Ovary (tissue), 9 donors: ENCODE results near the gene PPP1R9A. TPM values are rescaled to one million over a fixed set of nuclear protein-coding genes. Genes with fewer than 3 reads are reported as not detected.

Experiments used
- DNase-seq, 5 donors: peaks; one replicate each; pipeline ENCODE4 v3.0.0-alpha.2; 2019 to 2020
- H3K27ac ChIP-seq, 2 donors: fragments of 200-600 bp; one replicate each; pipeline versions ENCODE4 v1.5.1 to v1.8.0; 2019 to 2022
- H3K27me3 ChIP-seq: fragments of 200-600 bp; one replicate; pipeline ENCODE4 v1.8.0; 2022
- H3K36me3 ChIP-seq: fragments of 200-600 bp; sonication (generic); one replicate; pipeline ENCODE4 v1.5.1; 2019
- H3K4me1 ChIP-seq: one replicate; pipeline ENCODE4 v1.8.1; 2013; ENCODE audit warnings: mild to moderate bottlenecking, moderate library complexity; ENCODE audit not compliant: insufficient read depth
- H3K4me3 ChIP-seq: fragments of 200-600 bp; sonication (generic); one replicate; pipeline ENCODE4 v1.5.1; 2017
- H3K9me3 ChIP-seq, 2 donors: fragments of 200-600 bp in 1 of 2; sonication (generic) in 1 of 2; one replicate each; pipeline versions ENCODE4 v1.5.1 to v1.8.1; 2013 to 2019; ENCODE audit warnings: mild to moderate bottlenecking in 1 of 2, moderate library complexity in 1 of 2
- CTCF ChIP-seq, 3 donors: fragments of 450-650 bp in 2 of 3; fragments of 200-600 bp in 1 of 3; IDR thresholded peaks; one replicate each; pipeline versions ENCODE4 v1.5.1 to v1.8.0; 2016 to 2022; ENCODE audit warnings: antibody characterized with exemption in 3 of 3, mild to moderate bottlenecking in 1 of 3
- EP300 ChIP-seq: sonication (generic); formaldehyde crosslinking; IDR thresholded peaks from one replicate; pipeline ENCODE4 v1.6.1; 2017; ENCODE audit warnings: antibody characterized with exemption
- POLR2A ChIP-seq: fragments of 450-650 bp; IDR thresholded peaks from one replicate; pipeline ENCODE4 v1.6.1; 2017; ENCODE audit warnings: antibody characterized with exemption, mild to moderate bottlenecking, moderate library complexity
- WGBS, 3 donors: extraction: QIAGEN DNeasy Blood & Tissue Kit in 1 of 3; methylation state at CpG; one replicate each; pipeline versions ENCODE4 v1.1.5 to v1.1.7; 2013 to 2017; 5-methylcytosine and 5-hydroxymethylcytosine counted together
- intact Hi-C, 4 donors: fragments of 100-400 bp; cut with DNase I; formaldehyde crosslinking; loops; one replicate each; pipeline versions ENCODE4 v1.11.0 to v1.15.1; 2022 to 2023
- polyA plus RNA-seq, 2 donors: library from polyadenylated mRNA; stranded (reverse); fragments of 200-250 nt in 1 of 2; fragments of 350-450 nt in 1 of 2; fragmentation: Illumina TruSeq in 1 of 2; extraction: RNeasy Lipid Tissue Mini Kit (QIAGEN cat#74804) in 1 of 2; gene quantifications; one replicate each; pipeline ENCODE4 v1.2.3, GENCODE V29; 2013 to 2014
- total RNA-seq, 7 donors: library from RNA; depleted of rRNA in 2 of 7; stranded (reverse); fragments of >200 nt in 2 of 7; fragmentation: NEBNext Ultra II Directional in 3 of 7; extraction: Animal tissue kit (Norgen Biotek cat#: 25700) in 3 of 7; gene quantifications; one replicate each; pipeline versions ENCODE4 v1.1.0 to v1.2.4, GENCODE V29; 2016 to 2023
- donor health status: DM: no; HTN: no; CAD: no; lungs with moderate emphysema.
- donor health status: DM: no; HTN: no; CAD: no.
- donor health status: Bipolar disorder and iron deficiency.
- donor health status: DM: yes; HTN: yes; CAD: no.
- donor health status: DM: no; HTN: no; CAD: no.
- donor health status: DM: yes; HTN: yes; CAD: no.

Gene PPP1R9A
- total and polyA plus RNA-seq, 9 donors, result 2.4 to 32.2 (median 11.2) TPM

GRCh38 chr7:94928168-94928707, 20.8 kb downstream of the PPP1R9A start:
- DNase-seq, result no peak
- Histone ChIP-seq H3K4me1 (no peaks in the 10 kb centered on the region), H3K36me3 (no peaks in the 10 kb centered on the region), H3K9me3 (no peaks in the 10 kb centered on the region), H3K4me3 (no peak overlapping the region), H3K27me3 (no peaks in the 10 kb centered on the region), H3K27ac (no peak overlapping the region)
- TF ChIP-seq POLR2A, result no peak
- no peak for TF ChIP-seq EP300
- no peak for TF ChIP-seq CTCF (IDR thresholded peaks at IDR 0.05)
- intact Hi-C loops, result no loop called here

GRCh38 chr7:94933256-94933990, 26.0 kb downstream of the PPP1R9A start:
- Histone ChIP-seq H3K4me3 (no peak overlapping the region), H3K36me3 (no peaks in the 10 kb centered on the region), H3K27ac (no peak overlapping the region), H3K9me3 (no peaks in the 10 kb centered on the region), H3K4me1 (no peaks in the 10 kb centered on the region), H3K27me3 (no peaks in the 10 kb centered on the region)
- WGBS, 3 donors, result 57 to 74% (median 71%) methylated on average over 3 of the region's 3 CpGs
- intact Hi-C loops, result no loop called here
- DNase-seq, result no peak
- no peak for TF ChIP-seq CTCF (IDR thresholded peaks at IDR 0.05)
- no peak for TF ChIP-seq EP300
- TF ChIP-seq POLR2A, result no peak

GRCh38 chr7:94939395-94939794, 32.0 kb downstream of the PPP1R9A start:
- TF ChIP-seq POLR2A (no peak), CTCF (IDR thresholded peaks at IDR 0.05) (no peak), EP300 (no peak)
- no peak for DNase-seq
- no peaks in the 10 kb centered on the region for H3K36me3 ChIP-seq
- no peak overlapping the region for H3K4me3 ChIP-seq
- no peaks in the 10 kb centered on the region for H3K9me3 ChIP-seq
- no peak overlapping the region for H3K27ac ChIP-seq
- H3K4me1 ChIP-seq, result no peaks in the 10 kb centered on the region
- no peaks in the 10 kb centered on the region for H3K27me3 ChIP-seq
- intact Hi-C loops, result no loop called here

- no peaks in the 10 kb centered on the region for H3K9me3 ChIP-seq
- no peaks in the 10 kb centered on the region for H3K4me1 ChIP-seq
- no peaks in the 10 kb centered on the region for H3K36me3 ChIP-seq
- H3K27ac ChIP-seq, result no peak overlapping the region
- no peak for DNase-seq
- H3K27me3 ChIP-seq, result no peaks in the 10 kb centered on the region
- TF ChIP-seq POLR2A, result no peak
- TF ChIP-seq EP300, result no peak
- no peak for TF ChIP-seq CTCF (IDR thresholded peaks at IDR 0.05)
- H3K4me3 ChIP-seq, result no peak overlapping the region
- intact Hi-C loops, result no loop called here
Observed at GRCh38 chr7:94940241-94940640, 32.8 kb downstream of the PPP1R9A start.
